Measurements from ENCODE around the gene PLK3. TPM values are rescaled to one million over a fixed set of nuclear protein-coding genes. Genes with fewer than 3 reads are reported as not detected.

PLK3 gene
- total RNA-seq, 1 experiment from 2014 or later, result 56.1 TPM

DNA sequence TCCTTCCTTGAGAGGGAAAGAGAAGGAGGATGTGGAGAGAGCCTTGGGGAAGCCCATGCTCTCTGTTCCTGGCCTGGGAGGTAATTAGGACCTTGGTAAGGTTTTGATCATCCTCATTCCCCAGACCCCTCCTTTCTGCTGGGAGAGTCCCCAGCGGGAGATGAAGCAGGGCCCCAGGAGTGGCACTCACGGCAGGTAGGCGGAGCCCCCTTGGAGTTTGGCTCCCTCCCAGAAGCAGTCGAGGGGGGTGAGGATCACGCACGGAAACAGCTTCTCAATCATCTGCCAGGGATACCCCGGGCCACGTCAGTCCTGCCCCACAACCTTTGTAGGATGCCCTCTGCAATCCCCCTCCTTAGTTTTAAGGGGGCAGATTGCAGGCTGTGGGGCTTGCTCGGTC is 31.3 kb downstream of the PLK3 start:
- no TSS peak for BruUV-seq (replicated peaks)
- intact Hi-C loops (cut with micrococcal nuclease), result no loop called here
- peaks cover 0 to 10% of the 10 kb centered on the region in 2 experiments; a peak in 1 of 4 replicates for H3K4me1 ChIP-seq (ENCODE audit: control insufficient read depth in 1 of 2, insufficient read depth in 2 of 2, low read length in 2 of 2)

DNA sequence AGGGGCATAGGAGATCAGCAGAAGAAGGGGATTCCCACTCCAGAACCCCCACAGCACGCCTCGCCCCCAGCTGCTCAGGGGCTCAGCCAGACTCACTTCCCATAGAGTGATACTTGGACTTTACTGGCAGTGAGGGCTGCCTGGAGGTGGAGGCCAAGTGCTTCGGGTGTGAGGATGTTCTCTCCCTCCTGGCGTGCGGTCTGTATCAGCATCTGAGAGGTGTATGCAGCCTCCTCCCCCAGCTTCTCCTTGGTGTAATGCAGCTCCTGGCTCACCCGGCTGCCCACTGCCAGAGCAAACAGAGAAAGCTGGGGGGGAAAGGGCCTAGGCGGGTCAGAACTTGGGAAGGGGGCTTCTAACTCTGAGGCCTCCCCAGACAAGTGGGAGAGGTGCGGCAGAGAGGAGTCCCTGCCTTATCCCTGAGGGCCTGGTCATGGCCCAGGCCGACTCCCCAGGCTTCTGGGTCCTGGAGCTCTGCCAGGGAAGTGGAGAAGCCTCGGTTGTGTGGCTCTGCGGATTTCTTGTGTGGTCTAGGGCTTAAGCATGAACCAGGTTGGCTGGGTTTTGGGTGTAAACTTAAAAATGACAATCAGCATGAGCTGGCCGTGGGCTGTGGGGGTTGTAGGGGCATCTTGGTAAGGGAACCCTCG is 32.0 kb downstream of the PLK3 start:
- ChIA-PET RAD21 (ENCODE audit: low non-redundant PET in 1 of 2, low total read pairs in 2 of 2, uncharacterized antibody in 2 of 2, unreplicated experiment in 2 of 2) (no interaction called here), POLR2A (interaction anchor here (3.3 kb wide), 1 partner anchor 13 kb away, joined by 18 read pairs; no protein-coding TSS in a partner anchor), CTCF (no interaction called here)
- Histone ChIP-seq H2AFZ (ENCODE audit: low read depth, low read length, poor library complexity, severe bottlenecking) (no peak overlapping the region), H3K4me1 (ENCODE audit: control insufficient read depth in 1 of 2, insufficient read depth in 2 of 2, low read length in 2 of 2) (peaks cover 0 to 10% of the 10 kb centered on the region in 2 experiments; a peak in 1 of 4 replicates), H3K4me2 (ENCODE audit: low read length) (no peak overlapping the region), H3K79me2 (ENCODE audit: insufficient read depth, low read length) (no peaks in the 10 kb centered on the region), H3K27me3 (ENCODE audit: insufficient read depth, low read length) (no peaks in the 10 kb centered on the region), H4K20me1 (ENCODE audit: insufficient read depth) (no peaks in the 10 kb centered on the region), H3K9ac (ENCODE audit: low read length) (no peak overlapping the region), H3K4me3 (replicated peaks in 1 of 2; ENCODE audit: low read depth in 1 of 2, low read length in 2 of 2) (no peak overlapping the region), H3K9me3 (ENCODE audit: control insufficient read depth in 1 of 2, insufficient read depth in 1 of 2, low read depth in 1 of 2, low read length in 2 of 2) (no peaks in the 10 kb centered on the region), H3K9me2 (ENCODE audit: insufficient read depth) (no peaks in the 10 kb centered on the region), H3K27ac (ENCODE audit: low read depth, low read length) (no peak overlapping the region), H3K36me3 (ENCODE audit: control insufficient read depth in 1 of 2, insufficient read depth in 2 of 2, low read length in 2 of 2) (no peaks in the 10 kb centered on the region)
- no peak for ATAC-seq
- no peak for DNase-seq (ENCODE audit: low read depth, low spot score)
- intact Hi-C loops (cut with micrococcal nuclease), result no loop called here
- no peak for TF ChIP-seq POLR2A (IDR thresholded peaks at IDR 0.05; ENCODE audit: borderline replicate concordance, extremely low read depth, insufficient read depth, insufficient read length)
- no peak for TF ChIP-seq EGR1 (IDR thresholded peaks at IDR 0.05; ENCODE audit: low read depth)
- TF ChIP-seq ZBTB33 (IDR thresholded peaks at IDR 0.05; ENCODE audit: extremely low read depth, insufficient replicate concordance, low read length), result no peak
- BruUV-seq (replicated peaks), result no TSS peak

More for the DNA sequence above, 31.3 kb downstream of the PLK3 start:
- POLR2A ChIA-PET, result interaction anchor here (3.3 kb wide), 1 partner anchor 13 kb away, joined by 18 read pairs; no protein-coding TSS in a partner anchor
- CTCF ChIA-PET, result no interaction called here
- Histone ChIP-seq H3K9me2 (ENCODE audit: insufficient read depth) (no peaks in the 10 kb centered on the region), H2AFZ (ENCODE audit: low read depth, low read length, poor library complexity, severe bottlenecking) (no peak overlapping the region), H3K9ac (ENCODE audit: low read length) (no peak overlapping the region), H3K79me2 (ENCODE audit: insufficient read depth, low read length) (no peaks in the 10 kb centered on the region), H3K27ac (ENCODE audit: low read depth, low read length) (no peak overlapping the region), H3K4me2 (ENCODE audit: low read length) (no peak overlapping the region), H3K9me3 (ENCODE audit: control insufficient read depth in 1 of 2, insufficient read depth in 1 of 2, low read depth in 1 of 2, low read length in 2 of 2) (no peaks in the 10 kb centered on the region), H3K27me3 (ENCODE audit: insufficient read depth, low read length) (no peaks in the 10 kb centered on the region), H4K20me1 (ENCODE audit: insufficient read depth) (no peaks in the 10 kb centered on the region), H3K4me3 (replicated peaks in 1 of 2; ENCODE audit: low read depth in 1 of 2, low read length in 2 of 2) (no peak overlapping the region), H3K36me3 (ENCODE audit: control insufficient read depth in 1 of 2, insufficient read depth in 2 of 2, low read length in 2 of 2) (no peaks in the 10 kb centered on the region)
- DNase-seq (ENCODE audit: low read depth, low spot score) (no peak), ATAC-seq (no peak)
- RAD21 ChIA-PET (ENCODE audit: low non-redundant PET in 1 of 2, low total read pairs in 2 of 2, uncharacterized antibody in 2 of 2, unreplicated experiment in 2 of 2), result no interaction called here
- TF ChIP-seq POLR2AphosphoS5 (IDR thresholded peaks at IDR 0.05; ENCODE audit: low read depth, low read length), result no peak
- TF ChIP-seq EZH2phosphoT487 (IDR thresholded peaks at IDR 0.05; ENCODE audit: borderline replicate concordance), result no peak
- TF ChIP-seq TCF7L2 (IDR thresholded peaks at IDR 0.05; ENCODE audit: borderline replicate concordance, extremely low read depth, insufficient read depth, insufficient read length), result no peak
- no peak for TF ChIP-seq SRF (IDR thresholded peaks at IDR 0.05; ENCODE audit: low read depth)
